Loucy (cell line): ENCODE measurements around the gene ZFYVE21.

ENCODE experiments used
- H2AFZ ChIP-seq: fragments of 200-600 bp; sonication (generic); 2 replicates; pipeline ENCODE4 v1.6.0; 2016; ENCODE audit warnings: antibody characterized with exemption, mild to moderate bottlenecking, low read length, moderate library complexity
- H3F3A ChIP-seq: fragments of 200-600 bp; 2 replicates; pipeline ENCODE4 v1.6.0; 2016; ENCODE audit warnings: antibody characterized with exemption, low read depth, mild to moderate bottlenecking
- H3K27me3 ChIP-seq: fragments of 200-600 bp; sonication (generic); 2 replicates; pipeline ENCODE4 v1.6.1; 2014; ENCODE audit warnings: low read length, mild to moderate bottlenecking; ENCODE audit not compliant: insufficient read depth, poor library complexity, severe bottlenecking
- H3K36me3 ChIP-seq: fragments of 200-600 bp; sonication (generic); 2 replicates; pipeline ENCODE4 v1.6.1; 2016; ENCODE audit warnings: low read length; ENCODE audit not compliant: insufficient read depth
- H3K4me1 ChIP-seq: fragments of 200-600 bp; sonication (generic); 2 replicates; pipeline ENCODE4 v1.5.1; 2014; ENCODE audit warnings: low read length, mild to moderate bottlenecking; ENCODE audit not compliant: insufficient read depth, poor library complexity, severe bottlenecking
- H3K4me2 ChIP-seq: fragments of 200-600 bp; sonication (generic); 2 replicates; pipeline ENCODE4 v1.6.0; 2014; ENCODE audit warnings: antibody characterized with exemption, low read length, low read depth, mild to moderate bottlenecking; ENCODE audit not compliant: poor library complexity, severe bottlenecking
- H3K4me3 ChIP-seq: fragments of 200-600 bp; sonication (generic); 2 replicates; pipeline ENCODE4 v1.5.1; 2014; ENCODE audit warnings: low read length, mild to moderate bottlenecking, mixed read lengths; ENCODE audit not compliant: poor library complexity, severe bottlenecking
- H3K79me2 ChIP-seq: fragments of 200-600 bp; sonication (generic); 2 replicates; pipeline ENCODE4 v1.6.1; 2014; ENCODE audit warnings: low read length; ENCODE audit not compliant: insufficient read depth
- H3K9ac ChIP-seq: fragments of 200-600 bp; sonication (generic); 2 replicates; pipeline ENCODE4 v1.6.0; 2014; ENCODE audit warnings: mild to moderate bottlenecking, low read depth, low read length, moderate library complexity; ENCODE audit not compliant: poor library complexity, severe bottlenecking
- H3K9me2 ChIP-seq: fragments of 200-600 bp; sonication (generic); replicated peaks from 2 replicates; pipeline ENCODE4 v1.6.1; 2016; ENCODE audit warnings: low read depth, low read length, mixed read lengths
- H3K9me3 ChIP-seq: fragments of 200-600 bp; sonication (generic); 2 replicates; pipeline ENCODE4 v1.6.1; 2014; ENCODE audit warnings: mild to moderate bottlenecking, antibody characterized with exemption, low read length, low read depth; ENCODE audit not compliant: insufficient read depth
- H4K20me1 ChIP-seq: fragments of 200-600 bp; sonication (generic); 2 replicates; pipeline ENCODE4 v1.6.0; 2014; ENCODE audit warnings: antibody characterized with exemption, low read length, mild to moderate bottlenecking; ENCODE audit not compliant: insufficient read depth, poor library complexity, severe bottlenecking
- CTCF ChIP-seq: fragments of 200-600 bp; sonication (generic); conservative IDR thresholded peaks from 2 replicates; pipeline ENCODE4 v1.5.1; 2014; ENCODE audit warnings: mild to moderate bottlenecking, antibody characterized with exemption, low read length
- EZH2phosphoT487 ChIP-seq: fragments of 200-600 bp; IDR thresholded peaks from 2 replicates; pipeline ENCODE4 v1.6.1; 2018; ENCODE audit warnings: antibody characterized with exemption, mild to moderate bottlenecking, moderate library complexity, borderline replicate concordance

The ZFYVE21 gene

GRCh38 chr14:103698380-103699260, 17.0 kb upstream of the ZFYVE21 start:
- Histone ChIP-seq H3F3A (no peaks in the 10 kb centered on the region), H3K4me2 (no peak overlapping the region), H3K9me3 (no peaks in the 10 kb centered on the region), H3K4me1 (no peaks in the 10 kb centered on the region), H3K79me2 (no peaks in the 10 kb centered on the region), H3K36me3 (peaks cover 66% of the 10 kb centered on the region; the same call in 1 of the 2 replicates), H3K4me3 (no peak overlapping the region), H3K27me3 (no peaks in the 10 kb centered on the region), H3K9ac (no peak overlapping the region), H3K9me2 (no peaks in the 10 kb centered on the region), H2AFZ (no peak overlapping the region), H4K20me1 (no peaks in the 10 kb centered on the region)
- TF ChIP-seq CTCF = no peak
- TF ChIP-seq EZH2phosphoT487 = no peak

GRCh38 chr14:103699261-103699661, 16.3 kb upstream of the ZFYVE21 start:
- no peak overlapping the region for H2AFZ ChIP-seq
- H3K9me2 ChIP-seq = no peaks in the 10 kb centered on the region
- H3K79me2 ChIP-seq = no peaks in the 10 kb centered on the region
- TF ChIP-seq EZH2phosphoT487 (no peak), CTCF (no peak)
- no peaks in the 10 kb centered on the region for H4K20me1 ChIP-seq
- H3K36me3 ChIP-seq = peaks cover 61% of the 10 kb centered on the region; the same call in 1 of the 2 replicates
- H3K9me3 ChIP-seq = no peaks in the 10 kb centered on the region
- H3K9ac ChIP-seq = no peak overlapping the region
- H3K27me3 ChIP-seq = no peaks in the 10 kb centered on the region
- H3F3A ChIP-seq = no peaks in the 10 kb centered on the region
- no peak overlapping the region for H3K4me3 ChIP-seq
- H3K4me2 ChIP-seq = no peak overlapping the region
- H3K4me1 ChIP-seq = no peaks in the 10 kb centered on the region

- Histone ChIP-seq H3K27me3 (no peaks in the 10 kb centered on the region), H4K20me1 (no peaks in the 10 kb centered on the region), H3K79me2 (no peaks in the 10 kb centered on the region), H3K36me3 (peaks cover 61% of the 10 kb centered on the region; the same call in 1 of the 2 replicates), H2AFZ (no peak overlapping the region), H3K9me3 (no peaks in the 10 kb centered on the region), H3K4me2 (no peak overlapping the region), H3K4me3 (no peak overlapping the region), H3K9ac (no peak overlapping the region), H3F3A (no peaks in the 10 kb centered on the region), H3K9me2 (no peaks in the 10 kb centered on the region), H3K4me1 (no peaks in the 10 kb centered on the region)
- no peak for TF ChIP-seq CTCF
- no peak for TF ChIP-seq EZH2phosphoT487
These were observed 15.5 kb upstream of the ZFYVE21 start for GRCh38 chr14:103699901-103700752.
